Left ventricle myocardium superior (tissue), 1 donor: ENCODE data around the gene BAZ2B. TPM values are rescaled to one million over a fixed set of nuclear protein-coding genes. Genes with fewer than 3 reads are reported as not detected.
A peak's percentile ranks its signal among the peaks of the same experiment; 100 is the strongest.

Source experiments
- ATAC-seq: fragments of 200-7000 bp; cut with Tn5 transposase; one replicate; pipeline ENCODE4 v1.9.1; 2020; ENCODE audit warnings: mild to moderate bottlenecking, moderate library complexity
- DNase-seq: peaks from one replicate; pipeline ENCODE4 v3.0.0-alpha.2; 2020
- intact Hi-C: fragments of 100-400 bp; cut with micrococcal nuclease; formaldehyde crosslinking; loops from one replicate; pipeline ENCODE4 v1.11.0; 2022
- total RNA-seq: library from RNA; stranded (reverse); fragmentation: NEBNext Ultra II Directional; extraction: Animal tissue kit (Norgen Biotek cat#: 25700); gene quantifications from one replicate; pipeline ENCODE4 v1.2.1, GENCODE V29; 2021
- donor health status: DM: no; HTN: yes; CAD: no; lungs with severe emphysema.

BAZ2B gene
- total RNA-seq, 1 donor from 2014 or later = 38.6 TPM

GRCh38 chr2:159290289-159290907, 325.9 kb downstream of the BAZ2B start:
- no peak for DNase-seq
- ATAC-seq = no peak
- intact Hi-C loops = no loop called here

- no peak for ATAC-seq
- DNase-seq = no peak
- intact Hi-C loops = no loop called here
These were observed 328.6 kb downstream of the BAZ2B start for GRCh38 chr2:159287733-159288132.

GRCh38 chr2:159286709-159287441, 329.5 kb downstream of the BAZ2B start:
- DNase-seq (peak; percentile 100), ATAC-seq (peak; percentile 99)
- intact Hi-C loops = no loop called here

- DNase-seq (peak; percentile 82), ATAC-seq (peak; percentile 66)
- intact Hi-C loops = no loop called here
These were observed 330.2 kb downstream of the BAZ2B start, which contains the start of gene WDSUB1 for GRCh38 chr2:159285929-159286708. TSS of gene WDSUB1 (minus strand) at chr2:159286703. CDS start at chr2:159283069, 3,634 bp downstream.

- DNase-seq (no peak), ATAC-seq (no peak)
- intact Hi-C loops = no loop called here
These were observed 330.9 kb downstream of the BAZ2B start for GRCh38 chr2:159285433-159285832.

GRCh38 chr2:159283529-159283928, 332.8 kb downstream of the BAZ2B start:
- intact Hi-C loops = no loop called here
- ATAC-seq (no peak), DNase-seq (no peak)

GRCh38 chr2:159281002-159281401, 335.3 kb downstream of the BAZ2B start:
- intact Hi-C loops = no loop called here
- DNase-seq (no peak), ATAC-seq (no peak)

- ATAC-seq = no peak
- intact Hi-C loops = no loop called here
- DNase-seq = no peak
These were observed 336.6 kb downstream of the BAZ2B start for GRCh38 chr2:159279700-159280099.

GRCh38 chr2:159275111-159275510, 341.2 kb downstream of the BAZ2B start:
- intact Hi-C loops = no loop called here
- DNase-seq = no peak
- ATAC-seq = no peak

- DNase-seq (no peak), ATAC-seq (no peak)
- intact Hi-C loops = no loop called here
These were observed 344.2 kb downstream of the BAZ2B start for GRCh38 chr2:159272156-159272555.

- intact Hi-C loops = no loop called here
- no peak for DNase-seq
- no peak for ATAC-seq
These were observed 345.5 kb downstream of the BAZ2B start for GRCh38 chr2:159270744-159271379.

Other genes with a start within 250 kb of the BAZ2B start
- 85.2 TPM for gene MARCHF7, start 96.0 kb upstream of the BAZ2B start, total RNA-seq
- 19.9 TPM for gene CD302, start 181.7 kb upstream of the BAZ2B start, total RNA-seq